ENCODE measurements around the gene PI4KA.

- TF ChIP-seq CTCF (conservative IDR thresholded peaks at IDR 0.05; ENCODE audit: low read length) (no peak), EZH2phosphoT487 (IDR thresholded peaks at IDR 0.05; ENCODE audit: borderline replicate concordance, low read depth, low read length) (no peak)
Measured at GRCh38 chr22:20674998-20675397, 183.6 kb downstream of the PI4KA start.

Data from OCI-LY7 (cell line).